Kidney epithelial cell (primary cell): Measurements from ENCODE around the gene DNAH8. TPM values are rescaled to one million over a fixed set of nuclear protein-coding genes. Genes with fewer than 3 reads are reported as not detected.

Experiments used
- DNase-seq: peaks from one replicate; pipeline ENCODE4 v3.0.0-alpha.2; 2010; ENCODE audit warnings: low read depth
- H3K27me3 ChIP-seq: 2 replicates; pipeline ENCODE4 v1.6.0; 2011; ENCODE audit warnings: low read length; ENCODE audit not compliant: control insufficient read depth, insufficient read depth
- H3K36me3 ChIP-seq: 2 replicates; pipeline ENCODE4 v1.5.1; 2011; ENCODE audit warnings: low read length; ENCODE audit not compliant: control insufficient read depth, insufficient read depth
- H3K4me3 ChIP-seq: 2 replicates; pipeline ENCODE4 v1.5.1; 2011; ENCODE audit warnings: low read depth, mild to moderate bottlenecking, control low read depth, low read length
- CTCF ChIP-seq: IDR thresholded peaks from 2 replicates; pipeline ENCODE4 v1.5.1; 2011; ENCODE audit warnings: mild to moderate bottlenecking, moderate library complexity, low read length, control low read depth, inconsistent platforms; ENCODE audit not compliant: insufficient read depth, poor library complexity, severe bottlenecking
- total RNA-seq: library from RNA; depleted of rRNA; stranded (reverse); fragments of >200 nt; gene quantifications from 2 replicates; pipeline ENCODE4 v1.2.3, GENCODE V29; 2015

DNAH8 gene
- total RNA-seq, 1 donor from 2014 or later = not detected

- DNase-seq = no peak
- TF ChIP-seq CTCF = no peak
- Histone ChIP-seq H3K36me3 (no peaks in the 10 kb centered on the region), H3K4me3 (no peak overlapping the region), H3K27me3 (no peaks in the 10 kb centered on the region)
Measured at GRCh38 chr6:38775870-38776269, 60.8 kb downstream of the DNAH8 start.

- DNase-seq = no peak
- Histone ChIP-seq H3K4me3 (no peak overlapping the region), H3K27me3 (no peaks in the 10 kb centered on the region), H3K36me3 (no peaks in the 10 kb centered on the region)
- no peak for TF ChIP-seq CTCF
Measured at GRCh38 chr6:38776515-38776914, 61.4 kb downstream of the DNAH8 start.

- Histone ChIP-seq H3K36me3 (no peaks in the 10 kb centered on the region), H3K4me3 (no peak overlapping the region), H3K27me3 (no peaks in the 10 kb centered on the region)
- no peak for DNase-seq
- no peak for TF ChIP-seq CTCF
Measured at GRCh38 chr6:38779310-38780062, 64.4 kb downstream of the DNAH8 start.

GRCh38 chr6:38782616-38783015 lies 67.5 kb downstream of the DNAH8 start:
- no peak for DNase-seq
- Histone ChIP-seq H3K4me3 (no peak overlapping the region), H3K27me3 (no peaks in the 10 kb centered on the region), H3K36me3 (no peaks in the 10 kb centered on the region)
- no peak for TF ChIP-seq CTCF

GRCh38 chr6:38783443-38784228 lies 68.5 kb downstream of the DNAH8 start:
- H3K36me3 ChIP-seq = no peaks in the 10 kb centered on the region
- no peak overlapping the region for H3K4me3 ChIP-seq
- DNase-seq = no peak
- TF ChIP-seq CTCF = no peak
- H3K27me3 ChIP-seq = no peaks in the 10 kb centered on the region
